HS-5 (cell line): ENCODE data around the gene XPNPEP3.
"Not testable (repeated sequence)": the region's sequence is repeated elsewhere in the genome, so short reads cannot be mapped to it uniquely, and the experiment has no call there.

ENCODE experiments used
- DNase-seq: peaks from one replicate; pipeline ENCODE4 v3.0.0-alpha.2; 2012; ENCODE audit warnings: low read depth

The XPNPEP3 gene

GRCh38 chr22:40857309-40857855 is 434 bp downstream of the XPNPEP3 start:
- DNase-seq = no peak

- DNase-seq = no peak
Observed at GRCh38 chr22:40862013-40862412, 5.1 kb downstream of the XPNPEP3 start, which contains the start of gene DNAJB7. Gene DNAJB7, minus strand, starts transcription at chr22:40862113. Its CDS starts 119 bp downstream, at chr22:40861994.

GRCh38 chr22:40862537-40862936 is 5.6 kb downstream of the XPNPEP3 start:
- DNase-seq = no peak

- no peak for DNase-seq
Observed at GRCh38 chr22:40867109-40867508, 10.2 kb downstream of the XPNPEP3 start.

- DNase-seq = not testable (repeated sequence)
Observed at GRCh38 chr22:40868379-40868778, 11.4 kb downstream of the XPNPEP3 start.

- DNase-seq = no peak
Observed at GRCh38 chr22:40874016-40874415, 17.1 kb downstream of the XPNPEP3 start.

- DNase-seq = no peak
Observed at GRCh38 chr22:40875111-40875510, 18.2 kb downstream of the XPNPEP3 start.

- no peak for DNase-seq
Observed at GRCh38 chr22:40876907-40877306, 20.0 kb downstream of the XPNPEP3 start.

GRCh38 chr22:40877488-40877887 is 20.5 kb downstream of the XPNPEP3 start:
- no peak for DNase-seq

GRCh38 chr22:40878922-40879321 is 22.0 kb downstream of the XPNPEP3 start:
- DNase-seq = no peak

GRCh38 chr22:40889116-40889515 is 32.2 kb downstream of the XPNPEP3 start:
- no peak for DNase-seq

GRCh38 chr22:40890881-40891280 is 33.9 kb downstream of the XPNPEP3 start:
- DNase-seq = peak; percentile 25

GRCh38 chr22:40894417-40894816 is 37.5 kb downstream of the XPNPEP3 start:
- DNase-seq = no peak

- DNase-seq = peak; percentile 41
Observed at GRCh38 chr22:40898850-40899357, 42.0 kb downstream of the XPNPEP3 start.

- no peak for DNase-seq
Observed at GRCh38 chr22:40904101-40904500, 47.2 kb downstream of the XPNPEP3 start.

GRCh38 chr22:40908895-40909294 is 51.9 kb downstream of the XPNPEP3 start:
- no peak for DNase-seq

- DNase-seq = no peak
Observed at GRCh38 chr22:40911772-40912171, 54.8 kb downstream of the XPNPEP3 start.

GRCh38 chr22:40912987-40913386 is 56.0 kb downstream of the XPNPEP3 start:
- DNase-seq = not testable (repeated sequence)

- DNase-seq = no peak
Observed at GRCh38 chr22:40919446-40919845, 62.5 kb downstream of the XPNPEP3 start.

- DNase-seq = no peak
Observed at GRCh38 chr22:40920526-40920925, 63.6 kb downstream of the XPNPEP3 start.

- peak; percentile 39 for DNase-seq
Observed at GRCh38 chr22:40922484-40923303, 65.7 kb downstream of the XPNPEP3 start.

- no peak for DNase-seq
Observed at GRCh38 chr22:40928657-40929056, 71.7 kb downstream of the XPNPEP3 start.

- no peak for DNase-seq
Observed at GRCh38 chr22:40932396-40932795, 75.4 kb downstream of the XPNPEP3 start.
